Iris pigment epithelial cell (primary cell): ENCODE data around the gene DYNLT1.
A peak's percentile ranks its signal among the peaks of the same experiment; 100 is the strongest.
"Not testable (repeated sequence)": the region's sequence is repeated elsewhere in the genome, so short reads cannot be mapped to it uniquely, and the experiment has no call there.

Experiments
- DNase-seq: peaks from one replicate; pipeline ENCODE4 v3.0.0-alpha.2; 2011; ENCODE audit warnings: low read depth

Gene DYNLT1

GRCh38 chr6:158644231-158645063 lies at the start of gene DYNLT1:
Gene DYNLT1, minus strand, starts transcription at chr6:158644743. Its CDS starts 35 bp downstream, at chr6:158644708.
- DNase-seq = peak; percentile 80

GRCh38 chr6:158688860-158689259 lies 44.3 kb upstream of the DYNLT1 start:
- DNase-seq = peak; percentile 49

- no peak for DNase-seq
Measured at GRCh38 chr6:158687506-158687905, 43.0 kb upstream of the DYNLT1 start.

- no peak for DNase-seq
Measured at GRCh38 chr6:158686791-158687381, 42.3 kb upstream of the DYNLT1 start.

- no peak for DNase-seq
Measured at GRCh38 chr6:158686311-158686710, 41.8 kb upstream of the DYNLT1 start.

- DNase-seq = peak; percentile 23
Measured at GRCh38 chr6:158684745-158685324, 40.3 kb upstream of the DYNLT1 start.

- DNase-seq = no peak
Measured at GRCh38 chr6:158684311-158684710, 39.8 kb upstream of the DYNLT1 start.

- DNase-seq = no peak
Measured at GRCh38 chr6:158680481-158680880, 35.9 kb upstream of the DYNLT1 start.

GRCh38 chr6:158680015-158680414 lies 35.5 kb upstream of the DYNLT1 start:
- DNase-seq = no peak

GRCh38 chr6:158677906-158678578 lies 33.5 kb upstream of the DYNLT1 start:
- no peak for DNase-seq

GRCh38 chr6:158677094-158677493 lies 32.6 kb upstream of the DYNLT1 start:
- DNase-seq = not testable (repeated sequence)

GRCh38 chr6:158674342-158675131 lies 30.0 kb upstream of the DYNLT1 start:
- no peak for DNase-seq

GRCh38 chr6:158672726-158673125 lies 28.2 kb upstream of the DYNLT1 start:
- no peak for DNase-seq

GRCh38 chr6:158672119-158672518 lies 27.6 kb upstream of the DYNLT1 start:
- DNase-seq = not testable (repeated sequence)

GRCh38 chr6:158669145-158670035 lies 24.8 kb upstream of the DYNLT1 start:
- peak; percentile 59 for DNase-seq

- DNase-seq = no peak
Measured at GRCh38 chr6:158668707-158669103, 24.2 kb upstream of the DYNLT1 start.

- no peak for DNase-seq
Measured at GRCh38 chr6:158667360-158667981, 22.9 kb upstream of the DYNLT1 start.

GRCh38 chr6:158666628-158667359 lies 22.3 kb upstream of the DYNLT1 start:
- peak; percentile 97 for DNase-seq

GRCh38 chr6:158665332-158665731 lies 20.8 kb upstream of the DYNLT1 start:
- DNase-seq = no peak
